ENCODE results near the gene STPG4.

Gene STPG4

DNA sequence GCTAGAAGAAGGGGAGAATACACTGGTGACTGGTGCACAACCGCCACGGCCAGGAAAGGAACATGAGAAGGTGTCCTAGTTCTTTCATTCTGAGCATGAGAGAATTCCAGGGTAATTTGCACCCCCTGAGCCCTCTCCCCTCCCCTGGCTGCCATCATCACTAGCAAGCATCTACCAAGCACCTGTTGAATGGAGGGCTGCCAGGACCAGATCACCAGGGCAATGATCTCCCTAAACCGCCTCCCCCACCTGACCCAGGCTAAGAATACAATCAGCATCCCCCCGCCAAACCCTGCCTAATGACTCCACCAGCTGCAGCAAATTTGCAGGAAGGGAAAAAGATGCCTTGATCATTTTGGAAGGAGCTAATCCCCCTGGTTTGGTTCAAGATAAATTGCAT is 100.2 kb downstream of the STPG4 start:
- no peak for DNase-seq (ENCODE audit: low read depth, low spot score)

DNA sequence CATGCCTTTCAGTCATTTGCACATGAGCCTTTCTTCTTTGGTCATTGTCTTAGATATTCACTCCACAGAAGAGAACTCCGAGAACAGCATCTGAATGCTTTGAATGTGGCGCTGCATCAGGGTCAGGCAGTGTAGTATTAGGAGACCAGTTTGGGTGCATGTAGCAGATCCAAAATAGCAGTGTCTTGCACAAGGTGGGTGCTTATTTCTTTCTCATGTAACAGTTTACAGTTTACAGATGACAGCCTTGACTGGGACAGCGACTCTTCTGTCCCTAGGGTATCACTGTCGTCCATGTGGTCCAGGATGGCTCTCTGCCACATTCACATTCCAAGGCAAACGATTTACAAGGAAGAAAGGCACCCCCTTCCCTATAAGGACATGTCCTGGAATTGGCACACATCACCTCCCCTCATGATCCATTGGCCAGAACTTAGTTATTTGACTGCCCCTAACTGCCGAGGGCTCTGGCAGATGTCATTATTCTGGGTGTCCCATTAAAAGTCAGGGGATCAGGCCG is 101.0 kb downstream of the STPG4 start:
- no peak for DNase-seq (ENCODE audit: low read depth, low spot score)

DNA sequence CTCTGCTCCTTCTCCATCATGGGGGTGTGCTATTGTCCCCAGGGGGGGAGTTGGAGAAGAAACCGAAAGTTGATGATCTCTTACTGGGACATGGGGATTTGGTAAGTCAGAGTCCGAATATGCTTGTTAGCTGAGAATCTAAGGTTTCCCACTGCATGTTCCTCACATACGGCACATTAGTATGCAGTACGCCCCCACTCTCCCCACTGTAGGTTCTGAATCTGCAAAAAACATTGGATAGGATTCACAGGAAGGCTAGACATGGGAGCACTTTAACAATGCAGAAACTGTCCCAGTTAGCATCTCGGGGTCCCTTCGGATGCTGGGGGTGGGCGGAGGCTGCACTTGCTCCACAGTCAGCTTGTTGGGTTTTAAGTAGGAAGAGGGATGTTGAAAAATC is 102.3 kb downstream of the STPG4 start:
- DNase-seq (ENCODE audit: low read depth, low spot score) = no peak

DNA sequence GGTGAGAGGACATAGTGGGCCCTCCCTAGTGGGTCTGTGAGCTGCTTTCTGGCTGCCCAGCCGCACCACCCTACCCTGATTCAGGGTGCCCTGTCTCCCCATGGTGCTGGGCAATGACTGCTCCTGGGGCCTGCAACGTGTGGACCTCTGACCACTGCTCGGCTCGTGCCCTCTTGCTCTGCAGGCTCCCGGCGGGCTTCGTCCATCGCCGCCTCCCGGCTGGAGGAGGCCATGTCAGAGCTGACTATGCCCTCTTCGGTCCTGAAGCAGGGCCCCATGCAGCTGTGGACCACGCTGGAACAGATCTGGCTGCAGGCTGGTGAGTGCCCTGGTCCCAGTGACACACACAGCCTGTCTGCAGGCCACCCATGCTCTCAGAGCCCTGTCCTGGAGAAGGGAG is 103.5 kb downstream of the STPG4 start:
- DNase-seq (ENCODE audit: low read depth, low spot score) = no peak

DNA sequence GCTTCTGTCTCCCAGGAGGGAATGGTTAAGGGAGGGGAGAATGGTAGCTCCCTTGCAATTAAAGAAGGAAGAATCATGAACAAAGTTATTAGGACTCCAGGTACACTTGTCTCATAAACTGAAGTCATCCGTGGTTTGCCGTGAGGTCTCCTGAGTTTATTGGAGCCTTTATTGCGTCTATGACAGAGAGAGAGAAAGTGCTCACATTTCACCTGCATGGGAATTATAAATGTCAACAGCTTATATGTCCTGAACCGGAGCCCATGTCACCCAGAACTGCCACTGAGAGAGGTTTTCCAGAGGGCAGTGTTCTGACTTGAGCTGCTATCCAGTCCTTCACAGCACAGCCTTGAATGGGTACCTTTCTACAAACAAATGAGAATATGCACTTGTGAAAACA is 104.3 kb downstream of the STPG4 start:
- DNase-seq (ENCODE audit: low read depth, low spot score) = no peak

DNA sequence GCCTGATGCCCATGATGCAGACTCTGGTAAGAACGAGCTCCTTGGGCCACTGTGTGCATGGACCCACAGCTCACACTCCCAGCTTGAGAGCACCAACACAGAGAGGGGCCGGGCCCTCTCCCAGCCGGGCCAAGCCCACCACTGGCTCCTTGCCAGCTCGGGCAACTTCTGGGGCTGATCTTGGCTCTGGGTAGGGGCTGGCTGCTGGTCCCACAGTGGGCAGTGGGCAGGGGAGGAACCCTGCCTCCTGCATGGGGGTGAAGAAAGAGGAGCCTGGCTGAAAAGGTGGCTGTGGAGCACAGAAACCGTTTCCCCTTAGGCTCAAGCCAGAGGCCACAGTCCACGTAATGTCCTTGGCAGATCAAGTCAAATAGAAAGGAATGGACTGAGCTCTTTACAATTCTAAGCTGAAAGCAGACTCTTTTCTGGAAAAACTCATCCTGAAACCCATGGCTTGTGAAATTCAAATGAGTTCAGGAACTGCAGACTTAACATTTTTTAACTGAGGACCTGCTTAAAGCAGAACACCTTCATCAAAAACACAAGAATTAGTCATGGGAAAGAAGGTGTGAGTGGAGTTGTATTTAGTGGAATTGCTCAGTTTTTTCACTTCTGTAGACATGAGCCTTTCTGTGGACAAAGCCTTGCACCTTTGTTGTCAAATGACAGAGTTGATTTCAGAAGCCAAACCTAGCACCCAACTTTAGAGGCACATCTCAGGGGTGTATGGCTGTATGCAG is 104.9 kb downstream of the STPG4 start:
- no peak for DNase-seq (ENCODE audit: low read depth, low spot score)

DNA sequence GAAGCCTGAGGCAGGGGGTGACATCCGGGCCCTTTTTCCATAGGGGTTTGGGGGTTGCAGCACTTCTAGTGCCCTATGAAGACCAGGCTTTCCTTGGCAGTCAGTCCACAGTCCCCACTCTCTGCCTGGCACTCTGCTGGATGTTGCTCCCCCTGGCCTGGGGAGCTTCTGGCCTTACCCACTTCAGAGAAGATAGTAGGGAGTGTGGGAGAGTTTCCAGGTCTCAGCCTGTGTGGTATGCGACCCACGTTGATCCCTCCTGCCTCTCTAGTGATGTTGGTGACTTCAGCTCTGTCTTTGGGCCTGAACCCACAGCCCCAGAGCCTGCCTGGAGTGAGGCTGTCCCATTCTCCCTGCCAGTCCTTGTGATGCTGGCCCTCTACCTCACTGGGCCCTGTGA is 105.6 kb downstream of the STPG4 start:
- DNase-seq (ENCODE audit: low read depth, low spot score) = no peak

DNA sequence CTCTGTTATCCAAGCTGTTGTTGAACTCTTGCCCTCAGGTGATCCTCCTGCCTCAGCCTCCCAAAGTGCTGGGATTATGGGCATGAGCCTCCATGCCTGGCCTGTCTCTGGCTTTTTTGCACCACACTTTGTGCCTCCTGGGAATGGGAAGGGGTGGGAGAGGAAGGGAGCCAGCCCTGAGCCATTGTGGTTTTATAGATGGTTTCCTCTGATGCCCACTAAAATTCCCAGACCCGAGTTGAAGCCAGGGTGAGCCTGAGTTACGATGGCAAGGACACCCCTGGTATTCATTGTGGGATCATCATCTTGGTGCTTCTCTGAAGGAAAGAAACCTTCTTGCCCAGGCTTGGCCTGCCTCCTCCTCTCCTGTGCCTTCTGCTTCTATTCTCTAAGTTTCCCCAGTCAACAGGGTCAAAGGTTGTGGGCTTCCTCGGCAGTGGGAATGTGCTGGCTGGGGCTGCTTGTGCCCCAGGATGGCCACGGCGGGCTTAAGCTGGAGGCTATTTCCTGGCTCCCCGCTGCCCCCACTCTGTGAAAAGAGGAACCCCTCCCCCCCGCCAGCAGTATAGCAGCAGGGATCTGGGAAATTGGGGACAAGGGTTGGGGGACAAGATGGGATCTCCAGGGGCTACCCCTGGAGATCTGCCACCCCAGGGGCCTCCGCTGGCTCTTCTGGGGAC is 106.2 kb downstream of the STPG4 start:
- DNase-seq (ENCODE audit: low read depth, low spot score) = no peak

DNA sequence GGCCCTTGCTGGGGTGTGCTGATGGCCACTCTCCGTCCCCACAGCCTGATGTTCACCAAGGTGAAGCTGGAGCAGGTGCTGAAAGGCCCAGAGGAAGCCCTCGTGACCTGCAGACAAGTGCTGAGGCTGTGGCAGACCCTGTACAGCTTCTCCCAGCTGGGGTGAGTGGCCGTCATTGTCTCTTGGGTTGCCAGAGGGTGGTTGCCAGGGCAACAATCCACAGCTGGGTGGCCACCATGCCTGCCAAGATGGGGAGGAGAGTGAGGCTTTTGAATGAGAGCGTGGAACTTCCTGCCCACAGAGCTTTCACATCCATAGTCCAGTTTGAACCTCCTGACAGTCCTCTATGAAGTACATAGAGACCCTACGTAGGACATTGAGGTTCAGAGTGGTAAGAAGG is 108.8 kb downstream of the STPG4 start:
- no peak for DNase-seq (ENCODE audit: low read depth, low spot score)

DNA sequence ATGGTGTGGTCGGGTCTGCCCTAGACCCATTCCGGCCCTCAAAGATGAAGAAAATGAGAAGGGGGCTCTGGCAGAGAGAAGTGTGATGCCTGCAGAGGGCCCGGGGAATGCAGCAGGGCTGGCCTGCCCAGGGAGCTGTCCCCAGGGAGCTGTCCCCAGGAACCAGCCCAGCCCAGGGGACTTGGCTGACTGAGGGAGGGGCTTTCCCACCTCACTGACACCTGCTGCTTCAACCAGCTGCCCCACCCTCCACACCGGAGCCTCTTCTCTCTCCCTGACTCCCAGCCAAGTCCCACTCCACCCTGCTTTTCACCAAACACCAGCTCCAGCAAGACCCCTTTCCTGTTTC is 111.2 kb downstream of the STPG4 start:
- DNase-seq (ENCODE audit: low read depth, low spot score) = no peak

DNA sequence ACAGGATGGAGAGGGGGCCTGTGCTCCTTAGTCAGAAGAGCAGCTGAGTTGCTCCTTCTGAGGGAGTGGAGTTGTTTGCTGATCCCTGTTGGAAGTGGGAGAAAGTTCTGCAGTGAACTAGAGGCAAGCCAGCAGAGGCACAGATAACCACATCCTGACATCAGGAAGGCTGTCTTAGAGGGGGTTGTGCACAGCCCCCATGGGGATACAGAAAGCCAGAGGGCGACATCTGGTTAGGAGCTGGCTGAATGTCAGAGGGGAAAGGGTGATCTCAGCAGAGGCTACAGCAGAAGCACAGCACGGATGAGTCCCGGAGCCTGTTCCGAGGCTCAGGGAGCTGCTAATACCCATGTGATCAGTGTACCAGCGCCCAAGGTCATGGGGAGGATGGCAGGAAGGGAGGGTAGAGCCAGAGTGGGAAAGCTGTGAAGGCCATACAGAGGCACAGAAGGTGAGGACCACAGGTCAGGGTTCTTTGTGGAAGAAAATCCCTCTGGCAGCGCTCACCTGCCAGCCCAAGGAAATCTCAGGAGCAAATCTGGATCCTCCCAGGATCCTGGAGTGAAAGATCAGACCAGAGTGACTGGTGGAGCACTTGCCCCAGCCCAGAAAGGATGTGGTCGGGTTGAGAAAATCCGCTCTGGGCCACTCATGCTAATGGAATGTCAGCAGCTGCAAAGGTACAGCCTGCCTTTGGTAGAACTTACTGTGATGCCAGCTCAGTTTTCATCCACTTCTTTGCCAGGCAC is 111.8 kb downstream of the STPG4 start:
- no peak for DNase-seq (ENCODE audit: low read depth, low spot score)

DNA sequence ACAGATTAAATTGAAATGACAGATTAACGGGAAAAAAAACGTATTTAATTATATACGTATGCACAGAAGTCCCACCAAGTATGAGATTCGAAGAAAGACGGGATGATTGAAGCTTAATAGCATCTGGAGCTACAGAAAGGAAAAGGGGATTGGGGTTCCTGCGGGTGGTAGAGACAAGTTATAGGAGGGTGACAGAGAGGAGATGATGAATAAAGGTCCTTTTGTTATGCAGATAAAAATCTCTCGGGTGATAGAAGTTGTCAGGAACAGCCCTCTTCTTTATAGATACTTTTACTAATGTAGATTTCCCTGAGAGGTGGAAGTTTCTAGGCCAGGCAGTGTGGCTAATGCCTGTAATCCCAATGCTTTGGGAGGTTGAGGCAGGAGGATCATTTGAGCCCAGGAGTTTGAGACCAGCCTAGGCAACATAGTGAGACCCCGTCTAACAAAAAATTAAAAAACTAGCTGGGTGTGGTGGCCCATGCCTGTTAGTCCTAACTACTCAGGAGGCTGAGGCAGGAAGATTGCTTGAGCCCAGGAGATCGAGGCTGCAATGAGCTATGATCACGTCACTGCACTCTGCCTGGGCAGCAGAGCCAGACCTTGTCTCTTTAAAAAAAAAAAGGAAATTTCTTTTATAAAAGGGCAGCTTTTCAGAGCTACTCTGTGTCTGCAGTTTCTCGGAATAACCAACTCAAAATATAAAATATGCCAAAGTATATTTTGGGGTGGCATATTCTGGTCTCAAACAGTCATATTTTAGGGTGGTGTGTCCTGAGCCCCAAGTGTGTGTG is 113.0 kb downstream of the STPG4 start:
- no peak for DNase-seq (ENCODE audit: low read depth, low spot score)

DNA sequence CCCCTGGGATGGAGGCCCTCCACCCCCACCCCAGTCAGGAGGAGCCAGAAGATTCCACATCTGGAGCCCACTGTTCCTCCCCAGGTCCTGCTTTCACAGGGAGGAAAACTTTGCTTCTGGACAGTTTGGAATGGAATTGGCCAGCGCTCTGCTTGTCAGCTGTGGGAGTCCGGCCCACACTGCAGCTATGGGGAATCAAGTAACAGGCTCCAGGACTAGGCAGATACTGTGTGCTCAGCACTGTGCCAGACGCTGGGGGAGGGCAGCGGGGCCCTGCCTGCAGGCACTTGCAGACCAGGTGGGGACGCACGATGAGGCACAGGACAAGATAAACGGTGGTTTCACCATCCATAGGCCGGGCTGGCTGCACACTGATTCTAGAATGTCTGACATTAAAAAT is 114.0 kb downstream of the STPG4 start:
- DNase-seq (ENCODE audit: low read depth, low spot score) = no peak

DNA sequence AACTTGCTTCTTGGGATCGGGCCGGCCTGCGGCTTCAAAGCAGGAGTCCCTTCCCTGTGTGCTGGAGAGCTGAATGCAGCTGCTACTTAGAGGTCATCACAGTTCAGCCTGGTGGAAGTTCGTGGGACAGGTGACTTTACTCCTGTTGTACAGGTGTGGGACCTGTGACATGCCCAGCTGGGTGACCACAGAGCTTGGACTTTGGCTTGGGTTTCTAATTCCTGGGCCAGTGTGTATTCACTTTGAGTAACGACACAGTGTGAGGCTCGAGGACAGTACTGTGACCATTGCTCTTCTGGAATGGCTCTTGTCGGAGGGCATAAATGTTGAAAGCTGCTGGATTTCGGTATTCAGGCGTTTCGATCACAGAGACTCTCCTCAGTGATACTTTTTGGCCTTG is 114.5 kb downstream of the STPG4 start:
- DNase-seq (ENCODE audit: low read depth, low spot score) = no peak

DNA sequence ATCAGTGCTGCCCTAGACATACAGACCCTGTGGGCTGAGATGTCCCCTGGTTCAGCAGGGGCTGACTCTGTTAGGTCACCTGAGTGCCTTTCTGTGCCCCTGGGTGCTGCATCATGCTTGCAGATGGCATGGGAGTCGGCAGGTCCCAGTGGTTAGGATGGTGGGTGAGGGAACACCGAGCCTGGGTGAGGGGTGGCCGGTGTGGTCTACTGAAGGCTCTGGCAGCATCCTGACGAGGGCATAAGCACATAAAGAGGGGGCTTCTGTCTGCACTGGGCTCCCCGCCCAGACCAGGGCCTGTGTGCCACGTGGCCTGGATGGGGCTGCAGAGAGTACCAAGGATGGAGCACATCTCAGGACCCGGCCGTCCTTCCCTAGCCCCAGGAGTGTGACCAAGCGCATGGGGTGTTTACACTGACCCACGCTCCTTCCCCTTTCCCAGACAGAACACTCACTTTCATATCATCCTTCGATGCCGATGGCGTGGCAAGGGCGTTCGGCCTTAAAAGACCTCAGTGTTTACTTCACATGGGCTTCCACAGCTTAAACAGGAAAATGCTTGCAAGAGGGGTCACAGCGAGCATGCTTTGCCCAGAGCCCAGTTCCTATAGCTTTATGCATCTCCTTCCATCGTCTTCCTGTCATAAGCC is 115.1 kb downstream of the STPG4 start:
- DNase-seq (ENCODE audit: low read depth, low spot score) = no peak

DNA sequence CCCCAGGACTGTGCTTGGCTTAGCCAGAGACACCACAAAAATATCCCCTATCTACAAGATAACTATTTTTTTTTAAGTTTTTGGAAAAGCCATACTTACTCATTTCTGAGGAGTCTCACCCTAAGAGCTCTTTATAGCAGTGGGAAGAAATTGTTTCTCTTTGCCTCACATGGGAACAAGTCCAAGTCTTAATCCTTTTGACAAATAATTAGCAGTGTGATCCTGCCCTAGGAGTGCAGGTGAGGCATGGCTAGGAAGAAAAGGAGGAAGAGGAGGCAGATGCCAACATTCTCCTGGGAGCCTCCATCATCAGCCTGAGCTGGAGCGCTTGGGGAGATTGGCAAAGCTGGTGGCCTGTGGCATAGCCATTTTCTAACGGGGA is 115.6 kb downstream of the STPG4 start:
- DNase-seq (ENCODE audit: low read depth, low spot score) = no peak

DNA sequence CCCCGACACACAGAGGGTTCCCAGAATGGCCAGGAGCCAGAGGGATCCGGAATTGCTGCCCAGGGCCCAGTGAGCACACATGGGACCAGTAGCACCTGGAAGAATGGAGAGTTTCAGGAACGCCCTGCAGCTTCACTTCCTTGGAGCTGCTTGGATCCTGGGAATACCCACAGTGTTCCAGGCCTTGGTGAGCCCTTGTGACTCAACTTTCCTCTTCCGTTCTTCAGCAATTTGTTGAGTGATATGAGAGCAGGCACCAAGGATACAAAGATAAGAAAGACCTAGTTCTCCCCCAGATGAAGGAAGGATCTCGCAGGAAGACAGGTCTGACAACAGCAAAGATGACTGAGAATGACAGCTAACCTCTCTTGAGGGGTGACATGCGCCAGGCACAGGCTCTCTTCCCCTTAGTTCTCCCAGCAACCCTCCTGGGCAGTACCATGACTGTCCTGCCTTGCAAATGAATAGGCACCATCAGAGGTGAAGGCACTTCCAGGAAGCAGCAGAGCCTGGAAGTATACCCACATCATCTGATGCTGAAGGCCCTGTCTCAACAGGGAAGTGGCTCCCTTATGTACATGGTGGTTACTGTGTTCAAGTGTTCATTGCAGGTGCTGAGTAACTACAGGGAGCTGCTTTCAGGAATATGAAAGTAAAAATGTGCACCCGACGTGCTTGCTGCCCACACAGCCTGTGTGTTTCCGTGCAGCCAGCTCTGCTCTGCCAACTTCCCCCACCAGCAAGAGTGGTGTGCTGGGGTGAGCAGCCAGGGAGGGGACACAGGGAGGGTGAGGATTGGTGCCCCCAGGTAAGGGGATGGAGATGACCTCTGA is 116.2 kb downstream of the STPG4 start:
- DNase-seq (ENCODE audit: low read depth, low spot score) = no peak

DNA sequence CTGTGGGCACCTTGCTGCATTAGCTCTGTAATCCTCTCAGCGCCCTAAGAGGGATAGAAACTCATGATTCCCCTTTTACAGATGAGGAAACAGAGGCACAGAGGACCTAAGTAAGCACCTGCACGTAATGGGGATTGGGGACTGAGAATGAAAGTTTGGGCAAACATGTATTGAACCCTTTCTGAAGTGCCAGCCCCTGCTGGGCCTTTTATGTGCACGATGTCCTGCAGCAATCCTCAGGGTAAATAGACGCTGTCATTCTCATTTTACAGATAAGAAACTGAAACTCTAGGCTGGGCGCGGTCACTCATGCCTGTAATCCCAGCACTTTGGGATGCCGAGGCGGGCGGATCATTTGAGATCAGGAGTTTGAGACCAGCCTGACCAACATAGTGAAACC is 117.4 kb downstream of the STPG4 start:
- no peak for DNase-seq (ENCODE audit: low read depth, low spot score)
